Urothelium cell line (cell line): ENCODE results near the gene CSRP3.

Experiments used
- DNase-seq: peaks from one replicate; pipeline ENCODE4 v3.0.0; 2011; ENCODE audit warnings: low spot score, mixed read lengths
- FAIRE-seq: peaks from 2 replicates; lab custom pipeline; 2011; peaks lifted over from hg19 to GRCh38; lab: Jason Lieb, UNC

The CSRP3 gene

GRCh38 chr11:19134004-19134403 lies 67.8 kb downstream of the CSRP3 start:
- DNase-seq (no peak), FAIRE-seq (no peak)
